Activated T-helper 1 cell treated with Interleukin-2 at 50 U/mL for 16 hours (primary cell): ENCODE measurements around the gene TBX1.
"Not testable (repeated sequence)": the region's sequence is repeated elsewhere in the genome, so short reads cannot be mapped to it uniquely, and the experiment has no call there.

Experiments
- DNase-seq: peaks from one replicate; pipeline ENCODE4 v3.0.0-alpha.2; 2020; ENCODE audit warnings: low read depth

Gene TBX1

DNA sequence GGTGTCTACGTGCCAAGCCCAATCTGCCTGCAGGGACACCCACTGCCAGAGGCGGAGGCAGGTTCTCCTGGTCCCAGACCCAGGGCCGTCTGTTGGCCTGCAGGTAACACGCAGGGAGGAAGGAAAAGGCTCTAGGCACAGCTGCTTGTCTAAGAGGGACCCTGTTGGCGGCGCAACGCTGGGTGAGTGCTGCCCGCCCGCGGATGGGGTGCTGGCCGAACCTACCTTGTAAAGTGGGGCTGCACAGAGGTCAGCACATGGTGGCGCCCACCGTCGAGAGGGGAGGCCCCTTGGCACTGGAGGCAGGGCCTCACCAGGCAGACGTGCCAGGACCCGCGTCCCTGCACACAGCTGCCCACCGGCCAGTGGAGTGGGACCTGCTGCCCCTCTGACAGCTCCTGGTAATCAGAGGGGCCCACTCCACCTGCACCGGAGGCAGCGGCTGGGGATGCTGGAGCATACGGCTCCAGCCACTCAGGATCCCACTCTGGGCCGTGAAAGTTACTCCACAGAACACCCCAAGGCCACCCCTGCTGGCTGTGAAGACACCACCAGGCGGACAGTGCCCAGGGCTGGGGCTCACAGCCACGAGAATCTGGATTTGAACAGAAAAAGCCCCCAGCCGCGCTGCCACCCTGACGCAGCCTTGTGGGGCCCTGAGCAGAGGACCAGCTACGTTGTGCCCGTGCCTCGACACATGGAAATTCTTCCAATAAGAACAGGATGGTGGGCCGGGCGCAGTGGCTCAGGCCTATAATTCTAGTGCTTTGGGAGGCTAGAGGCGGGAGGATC, 24.0 kb downstream of the TBX1 start:
- no peak for DNase-seq

DNA sequence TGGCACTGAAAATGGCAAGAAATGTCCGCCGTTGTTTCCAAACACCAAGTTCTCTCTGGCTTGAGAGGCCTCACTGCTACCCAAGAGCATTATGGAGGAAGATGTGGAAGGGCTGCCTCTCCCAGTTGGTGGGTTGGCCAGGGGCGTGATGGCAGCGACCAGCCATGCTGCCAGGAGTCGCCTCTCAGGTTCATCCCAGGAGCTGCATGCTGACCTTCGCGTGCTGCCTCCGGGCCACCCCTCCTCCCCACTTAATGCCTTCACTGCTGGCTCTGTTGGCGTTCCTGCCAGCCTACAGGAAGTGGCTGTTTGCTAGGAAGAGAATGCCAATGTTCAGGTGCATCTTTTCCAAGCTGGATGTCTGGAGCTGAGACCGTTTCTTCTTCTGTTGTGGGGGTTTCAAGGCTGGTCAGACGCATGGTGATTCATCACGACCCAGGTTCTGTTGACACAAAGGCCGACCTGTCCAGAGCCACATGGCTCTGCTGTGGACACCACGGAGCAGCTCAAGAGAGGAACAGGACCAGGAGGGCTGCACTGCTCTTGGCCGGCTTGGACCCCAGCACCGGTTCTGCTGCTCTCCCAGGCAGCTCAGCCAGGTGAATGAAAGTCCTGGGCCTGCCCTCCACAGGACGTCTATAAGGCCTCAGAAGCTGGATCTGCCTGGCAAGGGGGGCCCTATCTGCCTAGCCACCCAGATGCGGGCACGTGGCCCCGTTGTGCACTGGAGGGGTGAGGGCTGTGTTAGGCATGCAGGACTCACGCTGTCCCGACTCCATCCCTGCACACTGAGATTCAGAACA, 25.1 kb downstream of the TBX1 start:
- no peak for DNase-seq

DNA sequence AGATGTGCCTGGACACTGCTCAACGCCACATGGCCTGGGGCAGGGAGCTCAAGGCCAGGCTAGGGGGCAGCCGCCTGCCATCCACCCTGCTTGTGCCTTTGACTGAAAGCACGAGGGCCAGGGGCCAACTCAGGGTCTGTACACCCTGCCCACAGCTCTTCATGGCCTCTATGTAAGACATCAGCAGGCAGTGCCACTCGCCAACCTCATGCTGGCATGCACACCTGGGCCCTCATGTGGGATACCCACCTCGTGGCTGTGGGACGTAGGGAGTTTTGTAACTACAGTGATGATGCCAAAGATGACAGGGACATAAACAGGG, 25.6 kb downstream of the TBX1 start:
- DNase-seq = no peak

DNA sequence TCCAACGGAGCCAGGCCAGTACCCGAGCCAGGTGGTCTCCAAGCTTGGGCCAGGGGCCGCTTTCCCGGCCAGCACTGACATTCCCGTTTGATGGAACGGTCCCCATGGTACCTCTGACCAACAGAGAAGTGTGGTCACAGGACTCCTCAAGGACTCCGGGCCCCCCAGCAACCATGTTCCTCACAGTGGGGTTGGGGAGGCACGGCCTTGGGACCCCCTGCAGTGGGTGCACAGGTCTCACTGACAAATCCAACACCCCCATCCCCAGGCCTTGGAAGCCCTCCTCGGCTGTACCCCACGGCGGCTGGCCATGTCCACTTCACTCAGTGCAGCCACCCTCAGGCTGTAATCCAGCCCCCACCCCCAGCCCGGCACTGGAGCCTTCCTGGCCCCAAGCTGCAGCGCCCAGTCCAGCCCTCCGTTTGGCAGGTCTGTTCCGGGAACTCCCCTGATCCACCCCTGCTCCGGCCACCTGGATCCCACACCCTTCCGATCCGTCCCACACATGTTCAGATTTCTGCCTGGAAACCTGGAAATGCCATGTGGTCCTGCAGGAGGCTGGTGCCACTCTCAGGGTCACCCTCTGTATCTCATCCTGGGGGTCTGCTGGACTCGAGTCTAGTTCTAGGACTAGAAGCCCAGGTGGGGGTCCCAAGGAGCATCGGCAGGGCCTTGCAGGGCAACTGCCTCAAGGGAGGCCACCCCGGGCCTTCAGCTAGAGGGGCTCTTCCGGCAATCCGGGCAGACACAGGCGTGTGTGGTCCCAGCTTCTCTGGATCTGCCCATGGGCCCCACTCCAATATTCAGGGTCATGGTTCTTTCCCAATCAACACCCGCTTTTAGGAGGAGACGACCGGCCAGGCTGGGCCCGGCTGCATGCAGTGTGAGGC, 26.6 kb downstream of the TBX1 start:
- no peak for DNase-seq

DNA sequence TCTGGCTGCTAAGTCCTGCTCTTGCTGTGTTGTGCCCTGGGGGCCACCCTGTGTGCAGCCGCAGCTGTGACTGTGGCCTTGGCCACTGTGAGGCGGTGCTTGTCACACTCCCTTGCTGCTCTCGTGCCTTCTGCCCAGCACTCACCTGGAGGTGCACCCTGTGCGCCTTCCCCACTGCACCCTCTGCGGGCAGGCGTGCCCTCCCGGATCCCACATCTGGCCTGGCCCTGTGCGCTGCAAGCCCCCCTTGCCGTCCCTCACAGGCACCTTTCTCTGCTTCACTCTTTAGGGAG, 27.2 kb downstream of the TBX1 start:
- no peak for DNase-seq

DNA sequence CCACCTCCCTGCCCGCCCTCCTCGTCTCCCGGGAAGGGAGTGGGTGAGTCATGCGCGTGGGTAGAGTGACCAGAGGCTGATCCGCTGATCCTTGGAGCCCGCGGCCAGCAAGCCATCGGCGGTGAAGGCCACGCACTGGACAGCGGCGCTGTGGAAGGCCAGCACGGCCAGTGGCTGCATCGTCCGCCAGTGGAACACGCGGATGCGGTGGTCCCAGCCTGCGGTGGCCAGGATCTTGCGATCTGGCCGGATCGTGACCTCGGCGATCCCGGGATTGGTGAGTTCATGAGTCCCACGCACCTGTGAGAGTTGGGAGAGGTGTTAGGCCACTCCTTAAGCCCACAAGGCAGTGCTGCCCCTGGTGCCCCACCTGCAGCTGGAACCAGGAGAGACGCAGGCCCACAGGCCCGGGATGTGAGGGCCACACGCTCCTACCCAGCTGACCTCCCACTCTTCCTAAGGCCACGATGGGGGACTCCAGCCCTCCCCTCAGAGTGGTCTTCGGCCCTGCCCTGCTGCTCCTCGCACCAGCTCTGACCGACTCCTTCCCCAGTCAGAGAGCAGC, 28.2 kb downstream of the TBX1 start:
- no peak for DNase-seq

DNA sequence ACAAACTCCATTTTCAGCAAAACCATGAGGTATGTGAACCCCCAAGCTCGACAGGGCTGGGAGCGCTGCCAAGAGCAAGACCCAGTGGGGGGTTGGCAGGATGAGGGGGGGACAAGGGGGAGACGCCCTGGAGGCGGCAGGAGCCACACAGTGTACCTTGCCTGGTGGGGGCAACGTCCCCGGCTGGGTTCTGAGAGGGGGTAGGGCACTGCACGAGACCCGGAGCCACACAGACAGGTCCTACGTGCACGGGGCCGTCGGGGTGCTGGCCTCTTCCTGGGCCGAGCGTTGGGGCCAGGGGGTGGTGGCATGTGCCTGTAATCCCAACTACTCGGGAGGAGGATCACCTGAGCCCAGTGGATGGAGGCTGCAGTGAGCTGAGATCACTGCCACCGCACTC, 28.8 kb downstream of the TBX1 start:
- no peak for DNase-seq

DNA sequence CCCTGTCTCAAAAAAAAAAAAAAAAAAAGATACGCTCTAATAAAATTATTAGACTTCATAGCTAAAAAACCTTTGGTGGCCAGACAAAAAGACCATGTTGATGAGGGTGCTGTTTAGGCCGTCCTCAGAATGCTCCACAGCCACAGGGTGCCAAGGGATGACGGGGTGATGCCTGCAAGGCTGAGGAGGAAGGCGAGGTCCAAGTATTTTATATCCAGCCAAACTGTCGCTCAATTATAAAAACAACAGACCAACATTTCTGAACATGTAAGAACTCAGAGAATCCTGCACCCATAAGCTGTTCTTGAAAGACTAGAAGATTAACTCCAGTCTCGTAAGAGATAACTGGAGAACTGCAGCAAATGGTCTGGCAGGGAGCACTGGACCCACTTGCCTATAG, 29.2 kb downstream of the TBX1 start:
- DNase-seq = no peak

DNA sequence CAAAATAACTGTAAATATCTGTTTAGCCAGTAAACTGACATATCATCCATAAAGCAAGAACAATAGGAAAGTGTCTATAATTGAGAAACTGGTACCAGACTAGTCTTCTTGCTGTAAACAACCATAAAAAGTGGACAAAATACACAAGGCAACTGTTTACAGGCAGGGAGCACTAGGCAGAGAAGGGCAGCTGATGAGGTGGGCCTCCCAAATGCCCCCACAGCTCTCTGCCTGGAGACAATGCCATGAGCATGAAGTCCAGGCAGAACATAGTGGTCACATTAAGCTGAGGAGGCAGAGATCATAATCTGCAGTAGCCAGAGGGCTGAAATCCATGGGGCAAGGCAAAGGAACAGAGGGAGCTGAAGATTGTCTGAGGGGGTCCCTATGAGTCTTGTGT, 30.7 kb downstream of the TBX1 start:
- DNase-seq = no peak

DNA sequence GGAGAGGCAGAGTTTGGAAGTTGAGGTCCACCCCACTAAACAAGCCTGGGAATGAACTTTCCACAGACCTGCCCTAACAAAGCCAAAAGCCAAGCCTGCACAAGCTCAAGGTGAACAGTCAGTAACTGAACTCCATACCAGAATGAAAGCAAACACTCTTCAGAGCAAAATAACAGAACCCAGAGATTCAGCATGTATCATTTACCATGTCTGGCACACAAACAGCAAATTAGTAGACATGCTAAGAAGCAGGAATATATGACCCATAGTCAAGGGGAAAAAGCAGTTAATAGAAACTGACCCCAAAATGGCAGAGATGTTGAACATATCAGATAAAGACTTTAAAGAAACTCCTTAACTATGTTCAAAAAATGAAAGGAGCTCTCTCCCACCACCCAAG, 31.3 kb downstream of the TBX1 start:
- no peak for DNase-seq

DNA sequence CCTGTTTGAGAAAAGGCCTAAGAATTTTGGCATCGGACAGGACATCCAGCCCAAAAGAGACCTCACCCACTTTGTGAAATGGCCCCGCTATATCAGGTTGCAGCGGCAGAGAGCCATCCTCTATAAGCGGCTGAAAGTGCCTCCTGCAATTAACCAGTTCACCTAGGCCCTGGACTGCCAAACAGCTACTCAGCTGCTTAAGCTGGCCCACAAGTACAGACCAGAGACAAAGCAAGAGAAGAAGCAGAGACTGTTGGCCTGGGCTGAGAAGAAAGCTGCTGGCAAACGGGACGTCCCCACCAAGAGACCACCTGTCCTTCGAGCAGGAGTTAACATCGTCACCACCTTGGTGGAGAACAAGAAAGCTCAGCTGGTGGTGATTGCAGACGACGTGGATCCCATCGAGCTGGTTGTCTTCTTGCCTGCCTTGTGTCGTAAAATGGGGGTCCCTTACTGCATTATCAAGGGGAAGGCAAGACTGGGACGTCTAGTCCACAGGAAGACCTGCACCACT, 31.9 kb downstream of the TBX1 start:
- not testable (repeated sequence) for DNase-seq

DNA sequence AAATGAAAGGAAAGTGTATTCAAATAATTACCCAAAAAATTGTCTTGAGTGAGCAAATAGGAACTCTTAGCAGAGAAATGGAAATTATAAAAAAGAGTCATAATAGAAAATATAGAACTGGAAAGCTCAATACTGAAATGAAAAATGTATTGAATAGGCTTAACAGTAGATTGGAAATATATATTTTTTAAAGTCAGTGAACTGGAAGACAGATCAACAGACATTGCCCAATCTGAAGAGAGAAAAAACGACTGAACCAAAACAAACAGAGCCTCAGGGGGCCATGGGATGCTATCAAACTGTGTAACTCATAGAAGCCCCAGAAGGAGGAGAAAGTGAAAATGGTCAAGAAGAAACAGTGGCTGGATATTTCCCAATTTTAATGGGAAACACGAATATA, 32.6 kb downstream of the TBX1 start:
- no peak for DNase-seq

DNA sequence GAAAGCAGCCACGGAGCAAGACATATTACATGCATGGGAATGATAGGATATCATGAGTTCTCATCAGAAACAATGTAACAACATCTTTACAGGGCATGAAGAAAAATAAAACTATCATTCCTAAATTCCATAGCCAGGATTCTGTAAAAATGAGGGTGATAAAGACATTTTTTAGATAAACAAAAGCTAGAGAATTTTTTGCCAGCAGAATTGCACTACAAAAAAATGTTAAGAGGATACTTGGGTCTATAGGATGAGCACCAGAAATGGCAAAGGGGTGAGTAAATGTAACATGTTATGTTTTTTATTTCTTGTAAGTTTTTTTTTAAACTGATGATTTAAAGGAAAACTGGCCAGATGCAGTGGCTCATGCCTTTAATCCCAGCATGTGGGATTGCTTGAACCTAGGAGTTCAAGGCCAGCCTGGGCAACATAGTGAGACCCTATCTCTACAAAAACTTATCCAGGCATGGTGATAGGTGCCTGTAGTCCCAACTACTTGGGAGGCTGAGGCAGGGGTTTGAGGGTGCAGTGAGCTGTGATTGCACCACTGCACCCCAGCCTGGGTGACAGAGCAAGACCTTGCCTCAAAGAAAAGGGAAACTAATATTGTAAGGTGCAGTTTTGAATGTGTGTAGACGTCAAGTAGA, 33.2 kb downstream of the TBX1 start:
- DNase-seq = no peak

DNA sequence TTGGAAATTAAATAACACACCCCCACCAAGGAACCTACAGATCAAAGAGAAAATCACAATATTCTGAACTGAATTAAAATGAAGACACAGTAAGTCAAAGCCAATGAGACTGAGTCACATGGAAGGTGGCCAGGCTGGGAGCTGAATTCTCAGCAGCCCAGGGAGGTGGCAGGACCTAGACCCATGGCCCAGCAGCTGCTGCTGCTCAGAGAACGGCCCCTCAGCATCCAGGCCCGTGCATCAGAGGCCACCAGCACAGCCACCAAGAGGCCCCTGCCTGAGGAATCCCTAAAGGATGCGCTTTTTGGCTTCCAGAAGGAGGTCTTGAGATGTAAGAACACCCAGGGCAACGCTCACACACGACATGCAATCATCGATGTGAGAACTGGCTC, 35.0 kb downstream of the TBX1 start:
- DNase-seq = no peak

DNA sequence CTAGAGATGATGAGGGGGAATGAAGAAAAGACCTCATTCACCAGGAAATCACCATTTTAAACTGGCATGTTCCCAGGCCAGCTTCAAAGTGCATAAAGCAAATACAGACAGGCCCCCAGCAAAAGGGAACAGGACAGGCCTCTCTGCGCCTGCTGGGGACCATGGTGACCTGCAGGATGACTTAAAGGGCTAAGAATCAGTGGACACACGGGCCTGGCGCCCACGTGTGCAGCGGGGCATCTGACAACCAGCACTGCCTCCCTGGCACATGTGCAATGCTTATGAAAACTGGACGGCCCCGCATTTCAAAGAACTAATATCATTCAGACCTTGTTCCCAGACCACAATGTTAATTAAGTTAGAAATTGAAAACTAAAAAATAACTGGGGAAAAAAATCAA, 35.6 kb downstream of the TBX1 start:
- DNase-seq = no peak

DNA sequence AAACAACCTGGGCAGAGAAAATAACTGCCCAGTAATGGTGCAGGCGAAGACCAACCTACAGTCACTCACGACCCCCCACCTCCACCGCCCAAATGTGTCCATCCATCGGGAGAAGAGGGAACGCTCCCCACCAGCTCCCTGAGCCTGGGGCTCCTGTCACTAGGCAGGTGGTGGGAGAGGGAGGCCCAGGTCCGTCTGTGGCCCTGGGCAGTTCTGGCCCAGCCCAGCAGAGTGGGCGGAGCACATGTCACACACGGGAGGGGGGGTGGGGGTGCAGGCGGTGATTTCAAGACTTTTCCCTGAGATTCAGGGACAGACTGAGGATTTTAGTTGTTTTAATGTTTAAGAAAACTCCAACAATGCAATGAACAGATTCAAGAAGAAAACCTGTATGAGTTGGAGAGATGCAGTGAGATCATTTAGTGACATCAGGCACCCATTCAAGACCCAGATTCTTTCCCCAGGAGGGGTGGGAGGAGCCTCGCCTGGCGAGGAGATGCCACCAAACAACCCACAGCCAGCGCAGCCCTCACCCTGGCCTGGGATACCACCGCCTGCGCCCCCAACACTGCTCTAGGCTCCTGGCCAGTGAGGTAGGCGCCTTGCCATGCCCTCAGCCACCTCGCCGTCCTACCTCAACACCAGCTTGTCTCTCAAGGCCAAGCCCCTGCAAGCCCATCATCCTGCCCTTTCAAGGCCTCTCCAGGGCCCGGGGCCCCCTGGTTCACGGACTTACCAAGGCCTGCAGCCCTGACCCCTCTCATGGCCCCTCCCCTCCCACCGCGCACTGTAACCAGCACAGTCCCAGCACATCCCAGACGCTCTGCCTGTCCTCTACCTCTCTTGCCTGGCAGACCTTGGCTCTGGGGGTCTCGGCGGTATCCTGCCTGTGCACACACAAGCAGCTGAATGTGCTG, 36.8 kb downstream of the TBX1 start:
- DNase-seq = no peak

DNA sequence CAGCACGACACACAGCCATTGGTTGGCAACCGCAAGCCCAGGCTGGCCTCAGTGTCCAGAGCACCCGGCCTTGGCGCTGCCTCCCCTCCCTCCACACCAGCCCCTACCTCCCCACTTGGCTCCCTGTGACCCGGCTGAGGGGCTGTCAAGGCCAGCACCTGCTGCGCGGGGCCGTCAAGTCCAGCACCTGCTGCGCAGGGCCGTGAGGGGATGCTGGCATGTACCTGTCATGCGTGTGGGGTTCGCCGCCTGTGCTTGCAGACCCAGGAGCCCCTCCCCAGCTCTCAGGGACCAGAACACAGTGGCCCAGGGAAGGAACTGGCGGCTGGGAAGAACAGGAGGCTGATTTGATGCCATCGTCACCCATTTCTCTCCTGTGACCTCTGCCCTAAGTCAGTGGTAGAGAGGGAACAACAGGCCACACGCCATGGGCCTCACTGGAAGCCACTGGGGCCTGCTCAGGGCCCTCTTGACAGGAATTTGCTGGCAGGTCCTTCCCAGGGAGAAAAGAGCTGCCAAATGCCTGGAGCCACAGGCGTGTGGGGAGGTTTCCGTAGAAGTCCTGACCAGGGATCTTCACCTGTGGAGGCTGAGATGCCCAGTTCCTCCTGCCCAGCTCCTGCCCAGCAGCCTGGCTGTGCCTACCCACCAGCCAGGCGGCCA, 37.6 kb downstream of the TBX1 start:
- no peak for DNase-seq

DNA sequence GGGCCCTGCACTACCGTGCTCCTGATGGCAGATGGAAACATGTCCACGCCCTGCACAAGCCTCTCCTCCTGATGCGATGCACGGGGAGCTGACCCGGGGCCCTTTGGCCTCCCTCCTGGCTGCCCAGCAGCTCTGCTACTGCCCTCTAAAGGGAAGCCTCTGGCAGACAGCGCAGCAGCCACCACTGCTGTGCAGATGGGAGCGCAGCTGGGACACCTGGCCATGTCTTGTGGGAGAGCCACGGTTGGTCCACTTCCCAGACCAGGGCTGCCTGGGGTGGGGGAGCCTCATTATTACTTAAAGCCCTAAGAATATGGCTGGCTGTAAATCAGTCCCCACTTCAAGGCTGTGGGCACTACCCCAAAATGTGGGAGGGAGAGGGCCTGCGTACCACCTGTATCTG, 38.3 kb downstream of the TBX1 start:
- DNase-seq = no peak

DNA sequence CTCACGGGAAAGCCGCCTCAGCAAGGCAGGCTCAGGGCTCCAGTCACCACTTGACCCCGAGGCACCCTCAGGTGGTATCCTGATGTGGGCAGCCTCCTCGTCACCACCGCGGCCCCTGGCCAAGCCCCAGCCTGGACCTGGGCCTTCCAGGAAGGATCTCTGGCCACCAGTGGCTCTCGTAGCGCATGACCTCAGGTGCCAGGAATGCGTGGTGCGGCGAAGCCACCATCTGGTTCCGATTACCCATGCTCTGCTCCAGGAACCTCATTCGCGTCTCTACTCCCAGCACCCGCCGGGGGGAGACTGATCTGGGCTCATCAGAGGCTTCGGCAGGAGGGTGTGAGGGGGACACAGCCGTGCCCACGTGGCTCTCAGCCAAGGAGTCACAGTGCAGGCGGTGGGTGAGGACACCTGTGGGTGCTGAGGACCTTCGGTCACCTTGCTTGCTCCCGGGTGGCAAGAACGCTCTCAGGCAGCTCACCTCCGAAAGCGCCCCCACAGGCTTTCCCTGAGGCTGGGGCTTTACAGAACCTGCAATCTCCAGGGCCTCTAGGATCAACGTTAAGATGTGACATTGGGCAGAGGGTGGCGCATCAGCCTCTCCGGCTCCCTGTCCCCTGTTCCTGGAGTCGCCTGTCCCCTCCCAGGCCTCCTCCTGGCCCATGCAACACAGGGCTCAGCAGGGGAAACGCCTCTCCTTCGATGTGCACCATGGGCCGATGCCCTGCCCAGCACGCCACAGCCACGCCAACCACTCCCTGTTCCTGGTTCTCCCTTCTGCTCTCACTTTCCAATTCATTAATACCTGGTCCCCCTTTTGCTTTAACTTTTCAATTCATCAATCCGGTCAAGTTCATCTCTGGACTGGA, 39.0 kb downstream of the TBX1 start:
- DNase-seq = no peak
